Spleen (tissue), 7 donors: ENCODE results near the gene TAF1B.

Experiments used
- POLR2A ChIP-seq, 3 donors: fragments of 450-650 bp; IDR thresholded peaks; one replicate each; pipeline ENCODE4 v1.5.1; 2017; ENCODE audit warnings: antibody characterized with exemption in 3 of 3, mild to moderate bottlenecking in 1 of 3
- POLR2AphosphoS5 ChIP-seq, 3 donors: sonication (generic); formaldehyde crosslinking; IDR thresholded peaks; one replicate each; pipeline ENCODE4 v1.5.1; 2017; ENCODE audit warnings: antibody characterized with exemption in 3 of 3
- TF ChIP-seq, protein P1 (sequence below), 11 experiments: fragments of 200-600 bp in 7 of 11; fragments of 450-650 bp in 4 of 11; sonication (generic) in 4 of 11; IDR thresholded peaks in 8 of 11; conservative IDR thresholded peaks in 3 of 11; 1 replicate in 7 of 11; 2 replicates in 4 of 11; pipeline versions ENCODE4 v1.4.0 to v1.8.0; 2016 to 2021; ENCODE audit warnings: antibody characterized with exemption in 11 of 11, inconsistent platforms in 4 of 11, mild to moderate bottlenecking in 1 of 11
- donor health status: DM: no; HTN: no; CAD: no; lungs with moderate emphysema.
- donor health status: DM: no; HTN: no; CAD: no.
- donor health status: DM: no; HTN: no; CAD: no.

DNA sequence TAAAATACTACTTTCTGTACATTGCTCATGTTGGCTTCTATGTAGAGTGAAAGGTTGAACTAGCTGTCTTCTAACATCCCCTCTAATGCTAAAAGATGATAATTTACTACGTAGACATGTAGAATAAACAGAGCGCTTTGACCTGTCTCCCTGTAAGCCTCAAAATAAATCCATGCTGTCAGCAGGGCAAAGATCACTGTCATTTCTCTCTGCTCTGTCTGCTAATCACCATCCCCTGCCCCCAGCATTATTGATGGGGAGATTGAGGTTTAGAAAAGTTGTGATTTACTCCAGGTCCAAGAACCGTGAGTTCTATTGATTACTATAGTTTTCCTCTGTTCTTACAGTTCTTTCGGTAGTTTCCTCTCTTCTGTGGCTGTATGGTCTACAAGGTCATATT, 69.2 kb downstream of the TAF1B start:
- TF ChIP-seq POLR2AphosphoS5 (IDR thresholded peaks at IDR 0.05) (no peak), POLR2A (IDR thresholded peaks at IDR 0.05) (no peak)
- TF ChIP-seq, protein P1, sequence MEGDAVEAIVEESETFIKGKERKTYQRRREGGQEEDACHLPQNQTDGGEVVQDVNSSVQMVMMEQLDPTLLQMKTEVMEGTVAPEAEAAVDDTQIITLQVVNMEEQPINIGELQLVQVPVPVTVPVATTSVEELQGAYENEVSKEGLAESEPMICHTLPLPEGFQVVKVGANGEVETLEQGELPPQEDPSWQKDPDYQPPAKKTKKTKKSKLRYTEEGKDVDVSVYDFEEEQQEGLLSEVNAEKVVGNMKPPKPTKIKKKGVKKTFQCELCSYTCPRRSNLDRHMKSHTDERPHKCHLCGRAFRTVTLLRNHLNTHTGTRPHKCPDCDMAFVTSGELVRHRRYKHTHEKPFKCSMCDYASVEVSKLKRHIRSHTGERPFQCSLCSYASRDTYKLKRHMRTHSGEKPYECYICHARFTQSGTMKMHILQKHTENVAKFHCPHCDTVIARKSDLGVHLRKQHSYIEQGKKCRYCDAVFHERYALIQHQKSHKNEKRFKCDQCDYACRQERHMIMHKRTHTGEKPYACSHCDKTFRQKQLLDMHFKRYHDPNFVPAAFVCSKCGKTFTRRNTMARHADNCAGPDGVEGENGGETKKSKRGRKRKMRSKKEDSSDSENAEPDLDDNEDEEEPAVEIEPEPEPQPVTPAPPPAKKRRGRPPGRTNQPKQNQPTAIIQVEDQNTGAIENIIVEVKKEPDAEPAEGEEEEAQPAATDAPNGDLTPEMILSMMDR (IDR thresholded peaks at IDR 0.05 in 8 of 11, conservative IDR thresholded peaks at IDR 0.05 in 3 of 11) = no peak
